Forelimb muscle (tissue), 1 donor: ENCODE measurements around the gene LRRC18. TPM values are rescaled to one million over a fixed set of nuclear protein-coding genes. Genes with fewer than 3 reads are reported as not detected.

ENCODE experiments used
- DNase-seq: peaks from one replicate; pipeline ENCODE4 v3.0.0-alpha.2; 2013; ENCODE audit warnings: low read depth
- polyA plus RNA-seq: library from polyadenylated mRNA; unstranded; fragments of 120-200 nt; gene quantifications from one replicate; pipeline ENCODE4 v1.2.1, GENCODE V29; 2013; ENCODE audit not compliant: insufficient read length

LRRC18 gene
- polyA plus RNA-seq, 1 donor, result 0.09 TPM

GRCh38 chr10:48910548-48910947 lies 29.1 kb downstream of the LRRC18 start:
- no peak for DNase-seq

DNA sequence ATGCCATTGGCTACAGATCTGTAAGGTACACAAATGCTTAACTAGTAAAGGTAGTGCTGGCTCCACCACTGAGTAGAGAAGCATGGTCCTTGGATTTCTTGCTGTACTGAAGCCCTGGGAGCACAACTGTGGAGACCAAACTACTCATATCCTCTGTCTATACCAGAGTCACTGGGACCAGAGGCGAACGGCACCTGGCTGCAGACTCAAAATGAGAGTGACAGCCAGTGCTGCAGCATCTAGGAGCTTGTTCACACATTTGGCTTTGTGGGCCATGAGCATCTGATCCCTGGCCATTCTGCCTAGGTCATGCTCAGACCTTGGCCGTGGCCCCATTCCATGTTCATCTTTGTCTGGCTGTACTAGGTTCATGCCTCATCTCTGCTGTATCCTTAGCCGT lies 31.9 kb downstream of the LRRC18 start:
- DNase-seq, result no peak

GRCh38 chr10:48906841-48907240 lies 32.8 kb downstream of the LRRC18 start:
- no peak for DNase-seq

- DNase-seq, result no peak
Observed at GRCh38 chr10:48905311-48905710, 34.3 kb downstream of the LRRC18 start.

DNA sequence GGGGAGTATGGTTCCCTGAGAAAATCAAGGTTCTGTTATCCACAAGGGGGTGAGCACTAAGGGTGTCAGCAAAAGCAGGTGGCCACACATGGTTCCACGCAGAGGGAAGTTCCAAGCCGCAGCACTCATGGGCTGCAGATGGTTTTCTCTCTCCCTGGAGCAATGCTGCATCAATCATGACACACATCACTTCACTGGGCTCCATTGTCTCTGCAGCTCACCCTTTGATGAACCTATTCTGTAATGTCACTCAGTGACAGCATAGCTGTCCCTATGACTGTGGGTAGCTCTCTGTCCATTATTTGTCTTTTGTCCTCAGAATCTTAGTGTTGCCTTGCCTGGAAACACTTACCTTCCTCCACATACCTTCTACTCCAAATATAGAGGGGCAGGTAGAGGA lies 34.8 kb downstream of the LRRC18 start:
- no peak for DNase-seq

DNA sequence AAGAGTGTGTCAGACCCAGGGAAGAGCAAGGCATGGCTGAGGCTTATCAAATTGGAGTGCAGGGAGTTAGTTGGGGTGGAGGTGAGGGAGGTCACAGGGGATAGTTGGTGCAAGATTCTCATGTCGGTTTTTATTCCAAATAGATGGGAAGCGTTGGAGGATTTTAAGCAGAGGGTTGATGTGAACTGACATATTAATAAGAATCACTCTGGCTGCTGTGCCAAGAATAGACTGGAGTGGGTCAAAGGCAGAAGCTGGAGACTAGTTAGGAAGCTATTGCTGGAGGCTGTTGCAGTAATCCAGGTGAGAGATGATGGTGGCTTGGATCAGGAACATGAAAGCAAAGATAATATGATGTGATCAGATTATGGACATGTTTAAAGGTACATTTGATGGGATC lies 36.5 kb downstream of the LRRC18 start:
- no peak for DNase-seq

DNA sequence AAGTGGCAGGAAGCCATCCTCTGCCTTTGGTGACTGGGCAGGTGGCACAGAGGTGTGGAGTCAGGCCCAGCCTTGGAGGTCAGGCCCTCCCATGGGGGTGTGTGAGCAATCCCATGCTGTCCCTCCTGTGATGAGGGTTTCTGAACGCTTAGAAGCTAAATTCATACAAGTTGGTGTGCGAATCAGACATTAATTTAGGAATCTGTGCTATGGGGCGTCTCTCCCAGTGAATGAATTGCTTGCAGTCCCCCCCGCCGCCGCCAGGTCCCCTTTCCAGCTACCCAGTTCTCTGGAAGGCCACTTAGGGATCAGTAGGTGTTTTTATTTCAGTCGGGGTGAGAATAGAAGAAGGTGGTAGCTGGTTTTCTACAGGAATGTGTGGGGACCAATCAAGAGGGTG lies 37.5 kb downstream of the LRRC18 start:
- no peak for DNase-seq

DNA sequence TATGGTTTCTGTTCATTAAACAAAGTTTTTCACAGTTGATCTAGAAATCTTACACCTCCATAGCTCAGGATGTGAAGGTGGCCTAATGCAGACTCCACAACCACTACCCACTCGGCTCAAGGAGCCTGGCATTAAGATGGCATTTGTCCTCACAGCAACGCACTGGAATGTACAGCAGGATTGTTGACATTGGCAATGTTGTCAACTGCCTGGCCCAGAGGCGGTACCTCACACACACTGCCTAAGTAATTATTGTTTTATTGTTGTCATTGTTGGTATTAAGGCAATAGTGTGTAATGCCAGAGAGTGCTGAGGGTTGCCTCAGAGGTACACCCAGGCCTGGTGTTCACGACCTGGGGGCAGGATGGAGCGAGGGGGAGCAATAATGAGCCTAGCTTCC lies 38.3 kb downstream of the LRRC18 start:
- no peak for DNase-seq

DNA sequence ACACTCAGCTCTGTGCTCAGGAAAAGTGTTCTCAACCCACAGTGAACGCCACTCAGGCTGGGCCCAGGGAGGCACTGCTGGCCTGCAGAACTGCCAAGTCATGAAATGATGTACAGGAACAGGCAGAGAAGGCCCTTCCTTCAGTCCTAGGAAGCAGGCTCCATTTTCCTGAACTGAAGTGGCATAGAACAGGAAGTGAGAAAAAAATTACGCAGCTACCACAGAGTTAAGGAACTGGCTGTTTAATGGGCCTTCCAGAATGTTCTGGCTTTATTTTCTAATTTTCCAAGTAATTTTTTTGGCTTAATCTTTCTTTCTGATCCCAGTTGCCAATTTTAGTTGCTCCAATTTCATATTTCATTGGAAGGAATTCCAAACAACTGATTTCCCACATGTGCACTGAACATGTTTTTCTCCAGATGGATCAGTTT lies 39.3 kb downstream of the LRRC18 start:
- DNase-seq, result no peak

GRCh38 chr10:48899781-48900180 lies 39.9 kb downstream of the LRRC18 start:
- no peak for DNase-seq

DNA sequence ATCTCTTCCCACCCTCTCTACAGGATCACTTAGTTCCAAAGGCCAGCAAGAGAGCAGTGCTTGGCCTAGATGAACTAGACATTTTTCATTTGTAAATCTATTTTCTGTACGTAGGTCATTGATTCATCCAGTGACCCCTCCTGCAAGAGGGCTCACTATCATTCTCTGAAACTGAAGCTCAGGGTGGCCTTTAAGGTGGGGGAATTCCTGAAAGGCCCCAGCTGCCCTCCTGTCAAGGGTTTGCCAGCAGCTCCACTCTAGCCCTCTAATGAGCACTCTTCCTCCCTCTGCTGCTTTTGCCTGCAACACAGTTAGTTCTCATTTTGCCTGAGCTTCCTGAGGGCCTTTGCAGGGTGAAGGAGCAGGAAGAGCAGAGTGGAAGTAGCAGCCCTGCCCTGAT lies 41.2 kb downstream of the LRRC18 start:
- no peak for DNase-seq

DNA sequence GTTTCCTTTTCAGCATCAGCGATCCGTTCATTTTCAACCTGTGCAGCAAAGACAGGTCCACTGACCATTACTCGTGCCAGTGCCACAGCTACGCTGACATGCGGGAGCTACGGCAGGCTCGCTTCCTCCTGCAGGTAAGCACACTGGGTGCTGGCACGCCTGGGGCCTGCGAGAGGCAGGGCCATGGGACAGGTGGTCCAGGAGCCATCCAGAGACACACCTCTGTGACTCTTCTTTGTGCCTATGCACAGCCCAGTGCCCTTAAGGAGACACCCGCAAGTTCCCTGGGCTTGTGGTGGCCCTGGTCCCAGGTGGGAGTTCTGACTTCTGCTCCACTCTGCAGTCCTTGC lies 42.2 kb downstream of the LRRC18 start:
- DNase-seq, result no peak

- DNase-seq, result no peak
Observed at GRCh38 chr10:48896756-48897440, 42.7 kb downstream of the LRRC18 start.

DNA sequence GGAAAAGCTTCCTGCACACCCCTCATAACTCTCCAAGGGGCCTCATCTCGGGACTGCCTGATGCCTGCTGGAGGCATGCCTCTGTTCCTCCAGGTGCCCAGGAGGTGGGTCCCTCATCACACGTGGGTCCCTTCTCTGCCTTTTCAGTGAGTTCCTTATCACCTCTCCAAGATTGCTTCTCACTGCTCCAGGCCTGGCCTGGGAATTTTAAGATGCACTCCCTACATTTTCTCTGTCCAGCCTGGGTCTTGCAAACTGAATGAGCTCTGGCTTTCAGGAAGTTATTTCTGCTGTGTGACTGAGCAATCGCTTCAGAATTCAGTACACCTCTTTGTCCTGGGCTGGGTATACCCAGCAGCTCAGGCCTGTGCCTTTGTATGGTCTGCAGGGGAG lies 43.8 kb downstream of the LRRC18 start:
- DNase-seq, result no peak

GRCh38 chr10:48894911-48895802 lies 44.5 kb downstream of the LRRC18 start:
- no peak for DNase-seq

- no peak for DNase-seq
Observed at GRCh38 chr10:48890888-48891850, 48.5 kb downstream of the LRRC18 start.

DNA sequence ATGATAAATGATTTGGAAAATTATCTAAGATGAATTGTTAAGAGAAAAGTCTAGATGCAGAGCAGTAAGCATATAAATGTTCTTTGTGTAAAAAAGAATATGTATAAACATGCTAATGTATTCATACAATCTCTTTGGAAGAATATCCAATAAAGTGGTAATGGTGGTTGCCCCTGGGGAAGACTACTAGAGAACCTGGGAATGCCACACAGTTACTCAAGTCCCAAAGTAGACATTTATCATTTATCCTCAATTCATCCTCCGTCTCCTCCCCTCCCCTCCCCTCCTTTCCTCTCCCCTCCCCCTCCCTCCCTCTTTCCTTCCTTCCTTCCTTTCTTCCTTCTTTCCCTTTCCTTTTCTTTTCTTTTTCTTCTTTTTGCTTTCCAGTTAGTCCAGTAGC lies 51.7 kb downstream of the LRRC18 start:
- no peak for DNase-seq

DNA sequence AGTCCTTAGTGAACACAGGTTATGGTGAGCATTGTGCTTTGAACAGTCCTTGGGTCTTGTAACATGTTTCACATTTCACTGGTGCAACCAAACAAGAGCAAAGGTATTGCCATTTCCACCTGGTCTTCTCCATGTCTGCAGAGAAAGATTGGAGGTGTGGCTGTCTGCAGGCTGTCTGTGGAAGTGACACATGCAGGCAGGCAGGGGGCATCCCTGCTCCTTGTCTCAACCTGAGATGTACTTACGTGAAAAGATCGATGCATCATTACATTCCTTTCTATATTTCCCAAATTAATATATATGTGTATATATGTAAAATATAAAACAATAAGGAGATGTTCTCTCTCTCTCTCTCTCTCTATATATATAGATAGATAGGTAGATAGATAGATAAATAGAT lies 54.3 kb downstream of the LRRC18 start:
- peak; percentile 14 for DNase-seq

DNA sequence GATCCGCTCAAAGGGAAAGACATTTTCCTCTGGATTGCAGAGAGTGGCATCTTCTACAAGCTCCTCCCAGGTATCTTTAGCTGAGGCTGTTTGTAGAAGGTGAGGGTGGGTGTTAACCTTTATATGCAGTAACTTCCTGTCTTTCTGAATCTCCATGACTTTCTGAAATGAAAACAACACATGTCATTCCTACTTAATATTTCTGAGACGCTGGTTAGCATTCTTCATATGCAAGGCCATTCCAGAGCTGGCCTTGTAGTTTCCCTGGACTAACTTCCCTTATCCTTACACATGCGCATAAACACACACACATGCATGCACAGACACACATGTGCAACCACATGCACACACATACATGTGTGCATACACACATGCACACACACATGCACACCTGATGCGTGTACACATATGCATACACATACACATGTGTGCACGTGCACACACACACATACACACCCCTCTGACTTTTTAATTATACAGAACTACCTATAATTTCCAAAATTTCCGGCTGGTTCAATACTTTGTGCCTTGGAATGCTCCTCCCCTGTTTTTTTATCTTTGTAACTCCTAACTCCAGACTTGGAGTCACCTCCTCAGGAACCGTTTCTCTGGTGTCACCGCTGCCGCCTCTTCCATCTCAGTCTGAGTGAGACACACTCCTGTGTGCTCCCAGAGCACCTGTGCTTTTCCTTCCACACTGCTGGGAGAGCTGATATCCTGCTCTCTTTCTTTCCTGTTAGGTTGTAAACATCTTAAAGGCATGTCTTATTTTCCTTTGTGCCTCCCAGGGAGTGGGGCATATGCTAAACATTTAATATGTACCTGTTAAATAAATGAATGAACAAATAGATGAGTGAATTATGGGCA lies 55.2 kb downstream of the LRRC18 start:
- DNase-seq, result no peak

DNA sequence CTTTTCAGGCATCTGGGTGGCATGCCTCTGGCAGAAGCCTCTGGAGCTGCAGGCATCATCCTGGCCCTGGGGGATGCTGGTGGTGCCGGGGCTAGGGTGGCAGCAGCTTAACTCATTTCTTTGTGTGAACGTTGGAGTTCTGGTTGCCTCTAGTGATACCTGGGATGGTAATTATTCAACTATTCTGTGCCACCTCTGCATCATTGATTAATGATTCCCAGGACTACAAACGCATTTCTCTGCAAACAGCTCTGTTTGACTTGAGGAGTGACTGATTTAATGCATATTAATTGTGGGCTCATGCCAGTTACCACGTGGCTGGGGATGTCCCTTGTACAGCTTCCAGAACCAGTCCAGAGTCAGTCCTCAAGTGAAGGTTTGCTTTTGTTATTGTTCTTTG lies 55.9 kb downstream of the LRRC18 start:
- DNase-seq, result no peak

DNA sequence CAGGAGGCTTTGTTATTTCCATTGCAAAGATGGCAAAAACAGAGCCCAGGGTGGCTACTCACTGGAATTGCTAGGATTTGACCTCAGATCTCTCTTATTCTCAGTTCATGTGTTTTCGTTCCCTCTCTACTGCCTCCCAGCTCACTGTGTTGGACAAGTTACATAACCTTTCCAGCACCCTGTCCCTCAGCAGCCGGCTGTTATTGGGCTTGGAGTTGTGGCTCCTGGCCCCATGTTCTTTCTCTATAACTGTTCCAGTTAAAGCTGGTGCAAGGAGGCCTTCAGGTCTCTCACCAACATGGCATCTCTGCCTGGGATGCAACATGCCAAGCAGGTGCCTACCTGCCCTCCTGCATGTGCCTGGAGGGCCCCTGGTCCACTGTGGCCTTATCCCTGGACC lies 56.8 kb downstream of the LRRC18 start:
- DNase-seq, result no peak
